Activated CD4-positive, alpha-beta memory T cell treated with anti-CD3 and anti-CD28 coated beads, Interleukin-2, amount 10 ng/mL, durations not matched to agents 7 days and 5 days (primary cell): Measurements from ENCODE around the gene PAX6. TPM values are rescaled to one million over a fixed set of nuclear protein-coding genes. Genes with fewer than 3 reads are reported as not detected.
A peak's percentile ranks its signal among the peaks of the same experiment; 100 is the strongest.

Experiments
- CTCF ChIA-PET: fragments of 350-600 bp; sonication (Branson Sonifier 250); formaldehyde crosslinking; loops from one replicate; lab custom pipeline; 2021; ENCODE audit warnings: antibody characterized with exemption, inconsistent platforms; lab: Charles Lee
- POLR2A ChIA-PET: fragments of 350-600 bp; sonication (Branson Sonifier 250); formaldehyde crosslinking; loops from one replicate; lab custom pipeline; 2021; ENCODE audit warnings: antibody characterized with exemption; lab: Charles Lee
- DNase-seq: peaks from one replicate; pipeline ENCODE4 v3.0.0-alpha.2; 2020
- H3K27ac Mint-ChIP-seq: one replicate; pipeline ENCODE4 v1.8.0; 2021; ENCODE audit warnings: mild to moderate bottlenecking, mixed read lengths
- H3K27me3 Mint-ChIP-seq: one replicate; pipeline ENCODE4 v1.8.0; 2021; ENCODE audit warnings: mixed read lengths
- H3K36me3 Mint-ChIP-seq: one replicate; pipeline ENCODE4 v1.8.0; 2021; ENCODE audit warnings: low read depth, mixed read lengths
- H3K4me1 Mint-ChIP-seq: one replicate; pipeline ENCODE4 v1.8.0; 2021; ENCODE audit warnings: mixed read lengths
- H3K4me3 Mint-ChIP-seq: one replicate; pipeline ENCODE4 v1.8.0; 2021; ENCODE audit warnings: mild to moderate bottlenecking, mixed read lengths
- H3K9me3 Mint-ChIP-seq: one replicate; pipeline ENCODE4 v1.8.0; 2021; ENCODE audit warnings: mixed read lengths
- total RNA-seq, 2 experiments: library from RNA; stranded (reverse); gene quantifications; one replicate each; pipeline ENCODE4 v1.2.3, GENCODE V29; 2021

PAX6 gene
- total RNA-seq, result not detected

DNA sequence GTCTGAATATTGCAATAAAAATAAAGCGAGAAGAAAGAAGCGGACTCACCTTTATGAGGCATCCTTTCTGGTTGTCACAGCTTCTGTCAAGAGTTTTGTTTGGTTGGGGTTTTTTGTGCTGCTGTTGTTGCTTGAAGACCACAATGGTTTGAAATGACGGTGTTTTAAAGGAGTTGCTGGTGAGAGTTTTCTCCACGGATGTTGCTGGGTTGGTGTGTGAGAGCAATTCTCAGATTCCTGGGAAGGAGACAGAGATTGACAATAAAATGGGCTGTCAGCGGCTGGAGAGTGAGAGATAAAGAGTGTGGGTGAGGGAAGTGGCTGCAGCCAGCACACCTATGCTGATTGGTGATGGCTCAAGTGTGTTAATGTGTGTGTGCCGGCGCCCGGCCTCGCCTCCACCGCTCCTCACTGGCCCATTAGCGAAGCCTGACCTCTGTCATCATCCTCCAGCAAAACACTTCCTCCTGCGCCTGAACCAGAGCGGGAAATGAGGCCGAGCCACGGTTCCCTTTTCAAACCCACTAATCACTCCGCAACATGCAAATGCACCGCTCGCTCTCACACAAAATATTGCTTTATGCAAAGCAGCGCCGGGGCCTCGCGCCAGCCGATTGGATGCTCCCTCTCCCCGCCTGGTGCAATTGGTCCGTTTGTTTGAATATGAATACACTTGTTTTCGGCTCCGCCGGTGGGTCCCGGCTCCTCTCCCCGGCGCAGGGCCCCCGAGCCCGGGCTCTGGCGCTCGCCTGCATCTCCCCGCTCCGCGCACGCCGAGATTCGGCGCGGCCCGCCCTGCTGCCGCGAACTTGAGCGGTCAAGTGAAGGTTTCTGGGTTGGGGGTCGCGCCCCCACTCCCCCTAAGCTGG lies at the start of gene PAX6:
Gene PAX6, minus strand, starts transcription at position 544 of the 869 bp plus-strand sequence. CDS start 4,911 bp downstream, outside the sequence.
- Mint-ChIP-seq H3K4me3 (peak within 1 kb of the TSS; percentile 58), H3K27me3 (peaks cover 80% of the 10 kb centered on the region), H3K4me1 (peaks cover 35% of the 10 kb centered on the region), H3K36me3 (peaks cover 15% of the 10 kb centered on the region), H3K9me3 (no peaks in the 10 kb centered on the region), H3K27ac (peak within 1 kb of the TSS; percentile 67)
- peak; percentile 40 for DNase-seq
- ChIA-PET POLR2A (no interaction called here), CTCF (no interaction called here)

DNA sequence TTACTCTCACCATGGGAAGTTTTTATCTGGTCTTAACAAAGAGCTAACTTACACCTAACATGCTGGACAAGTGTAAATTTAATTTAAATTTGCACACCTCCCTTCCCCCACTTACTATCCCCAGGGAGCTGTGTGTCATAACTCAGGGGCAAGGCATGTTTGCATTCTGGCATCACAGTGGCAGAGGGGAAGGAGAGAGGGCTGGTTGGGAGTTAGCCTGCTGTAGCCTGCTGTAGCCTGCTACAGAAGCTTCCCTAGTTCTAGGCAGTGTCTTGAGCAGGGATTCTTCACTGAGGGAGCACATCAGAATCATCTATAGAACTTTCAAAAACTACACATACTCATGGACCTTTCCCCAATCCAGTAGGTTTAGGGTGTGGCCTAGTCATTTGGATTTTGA lies 49.3 kb upstream of the PAX6 start:
- H3K36me3 Mint-ChIP-seq, result no peaks in the 10 kb centered on the region
- no peak overlapping the region for H3K4me3 Mint-ChIP-seq
- no peaks in the 10 kb centered on the region for H3K9me3 Mint-ChIP-seq
- POLR2A ChIA-PET, result no interaction called here
- H3K27me3 Mint-ChIP-seq, result peaks cover 18% of the 10 kb centered on the region
- CTCF ChIA-PET, result no interaction called here
- no peaks in the 10 kb centered on the region for H3K4me1 Mint-ChIP-seq
- no peak overlapping the region for H3K27ac Mint-ChIP-seq
- no peak for DNase-seq

GRCh38 chr11:31856248-31856647 lies 45.1 kb upstream of the PAX6 start:
- ChIA-PET CTCF (no interaction called here), POLR2A (no interaction called here)
- H3K36me3 Mint-ChIP-seq, result no peaks in the 10 kb centered on the region
- H3K4me3 Mint-ChIP-seq, result no peak overlapping the region
- no peak overlapping the region for H3K27ac Mint-ChIP-seq
- no peaks in the 10 kb centered on the region for H3K4me1 Mint-ChIP-seq
- no peaks in the 10 kb centered on the region for H3K9me3 Mint-ChIP-seq
- peaks cover 15% of the 10 kb centered on the region for H3K27me3 Mint-ChIP-seq
- DNase-seq, result no peak

DNA sequence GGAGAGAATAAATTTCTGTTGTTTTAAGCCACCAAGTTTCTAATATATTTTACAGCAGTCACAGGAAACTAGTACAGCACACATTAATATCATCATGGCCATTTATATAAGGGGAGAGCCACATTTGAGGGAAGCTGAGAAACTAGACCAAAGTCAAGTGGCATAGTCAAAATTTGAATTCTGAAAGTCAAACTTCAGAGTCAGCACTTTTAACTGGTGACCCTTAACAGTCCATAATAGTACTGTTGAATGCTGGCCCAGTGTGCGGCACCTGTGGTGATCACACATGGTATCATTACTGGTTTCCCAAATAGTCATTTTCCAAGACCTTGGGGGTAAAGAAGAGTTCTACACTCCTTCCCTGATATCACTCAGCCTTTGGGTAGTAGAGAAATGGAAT lies 44.3 kb upstream of the PAX6 start:
- H3K36me3 Mint-ChIP-seq, result no peaks in the 10 kb centered on the region
- no peak for DNase-seq
- no peaks in the 10 kb centered on the region for H3K4me1 Mint-ChIP-seq
- ChIA-PET POLR2A (no interaction called here), CTCF (no interaction called here)
- no peak overlapping the region for H3K4me3 Mint-ChIP-seq
- H3K27ac Mint-ChIP-seq, result no peak overlapping the region
- H3K27me3 Mint-ChIP-seq, result peaks cover 11% of the 10 kb centered on the region
- H3K9me3 Mint-ChIP-seq, result no peaks in the 10 kb centered on the region

GRCh38 chr11:31850365-31850764 lies 39.2 kb upstream of the PAX6 start:
- Mint-ChIP-seq H3K4me1 (no peaks in the 10 kb centered on the region), H3K9me3 (no peaks in the 10 kb centered on the region)
- CTCF ChIA-PET, result no interaction called here

DNA sequence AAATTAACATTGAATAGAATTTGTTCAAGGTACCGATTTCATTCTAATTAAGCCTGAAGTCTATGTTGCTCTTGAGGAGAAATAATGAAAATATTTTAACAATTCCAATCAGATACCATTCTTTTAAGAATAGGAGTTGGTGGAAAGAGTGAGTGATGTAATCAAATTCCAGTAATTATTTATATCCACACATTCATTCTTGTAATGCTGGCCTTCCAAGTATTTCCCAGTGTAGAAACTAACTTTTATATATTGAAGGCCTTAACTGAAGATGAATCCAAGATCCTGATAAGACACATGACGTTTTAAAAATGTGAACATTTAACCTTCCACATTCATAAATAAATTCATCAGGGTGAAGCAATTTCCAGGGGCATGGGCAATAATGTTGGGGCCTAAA lies 36.6 kb upstream of the PAX6 start:
- H3K9me3 Mint-ChIP-seq, result no peaks in the 10 kb centered on the region
- ChIA-PET CTCF (no interaction called here), POLR2A (no interaction called here)
- no peak for DNase-seq
- H3K4me1 Mint-ChIP-seq, result no peaks in the 10 kb centered on the region
- H3K27ac Mint-ChIP-seq, result no peak overlapping the region
- H3K4me3 Mint-ChIP-seq, result no peak overlapping the region
- peaks cover 22% of the 10 kb centered on the region for H3K27me3 Mint-ChIP-seq
- no peaks in the 10 kb centered on the region for H3K36me3 Mint-ChIP-seq

More at GRCh38 chr11:31850365-31850764, 39.2 kb upstream of the PAX6 start:
- H3K4me3 Mint-ChIP-seq, result no peak overlapping the region
- H3K36me3 Mint-ChIP-seq, result no peaks in the 10 kb centered on the region
- POLR2A ChIA-PET, result no interaction called here
- H3K27ac Mint-ChIP-seq, result no peak overlapping the region
- no peak for DNase-seq
- H3K27me3 Mint-ChIP-seq, result peaks cover 14% of the 10 kb centered on the region

GRCh38 chr11:31845331-31845730 lies 34.2 kb upstream of the PAX6 start:
- ChIA-PET CTCF (no interaction called here), POLR2A (no interaction called here)
- H3K27ac Mint-ChIP-seq, result no peak overlapping the region
- no peaks in the 10 kb centered on the region for H3K9me3 Mint-ChIP-seq
- H3K36me3 Mint-ChIP-seq, result no peaks in the 10 kb centered on the region
- H3K4me1 Mint-ChIP-seq, result no peaks in the 10 kb centered on the region
- peaks cover 24% of the 10 kb centered on the region for H3K27me3 Mint-ChIP-seq
- no peak for DNase-seq
- H3K4me3 Mint-ChIP-seq, result no peak overlapping the region

DNA sequence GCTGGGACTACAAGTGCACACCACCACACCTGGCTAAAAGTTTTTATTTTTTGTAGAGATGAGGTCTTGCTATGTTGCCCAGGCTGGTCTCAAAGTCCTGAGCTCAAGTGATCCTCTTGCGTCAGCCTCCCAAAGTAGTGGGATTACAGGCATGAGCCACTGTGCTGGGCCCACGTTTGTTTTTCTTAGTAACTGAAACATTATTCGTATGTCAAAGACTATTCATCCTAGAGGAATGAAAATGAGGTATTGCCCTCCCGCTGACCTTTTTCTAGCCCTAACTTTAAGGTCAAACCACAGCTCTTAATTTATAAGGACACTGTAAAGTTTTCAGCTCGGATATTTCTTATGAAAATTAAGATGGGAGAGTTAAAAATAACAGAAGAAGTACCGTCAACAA lies 33.2 kb upstream of the PAX6 start:
- ChIA-PET POLR2A (no interaction called here), CTCF (no interaction called here)
- Mint-ChIP-seq H3K9me3 (no peaks in the 10 kb centered on the region), H3K27ac (no peak overlapping the region), H3K4me1 (no peaks in the 10 kb centered on the region), H3K36me3 (no peaks in the 10 kb centered on the region), H3K4me3 (no peak overlapping the region), H3K27me3 (peaks cover 29% of the 10 kb centered on the region)
- no peak for DNase-seq

GRCh38 chr11:31841435-31841834 lies 30.3 kb upstream of the PAX6 start:
- no peaks in the 10 kb centered on the region for H3K9me3 Mint-ChIP-seq
- CTCF ChIA-PET, result no interaction called here

GRCh38 chr11:31834237-31834636 lies 23.1 kb upstream of the PAX6 start:
- DNase-seq, result no peak
- Mint-ChIP-seq H3K4me1 (no peaks in the 10 kb centered on the region), H3K27ac (no peak overlapping the region), H3K9me3 (no peaks in the 10 kb centered on the region), H3K36me3 (no peaks in the 10 kb centered on the region), H3K4me3 (no peak overlapping the region), H3K27me3 (peaks cover 24% of the 10 kb centered on the region)
- POLR2A ChIA-PET, result no interaction called here
- CTCF ChIA-PET, result no interaction called here

More at GRCh38 chr11:31841435-31841834, 30.3 kb upstream of the PAX6 start:
- POLR2A ChIA-PET, result no interaction called here
- Mint-ChIP-seq H3K4me3 (no peak overlapping the region), H3K27me3 (peaks cover 25% of the 10 kb centered on the region), H3K27ac (no peak overlapping the region), H3K4me1 (no peaks in the 10 kb centered on the region), H3K36me3 (no peaks in the 10 kb centered on the region)
- no peak for DNase-seq

- POLR2A ChIA-PET, result no interaction called here
- DNase-seq, result no peak
These were observed 19.3 kb upstream of the PAX6 start for GRCh38 chr11:31830406-31830805.

GRCh38 chr11:31828217-31828616 lies 17.1 kb upstream of the PAX6 start:
- Mint-ChIP-seq H3K27me3 (peaks cover 67% of the 10 kb centered on the region), H3K27ac (no peak overlapping the region), H3K36me3 (peaks cover 10% of the 10 kb centered on the region), H3K9me3 (no peaks in the 10 kb centered on the region), H3K4me3 (no peak overlapping the region), H3K4me1 (peaks cover 12% of the 10 kb centered on the region)
- POLR2A ChIA-PET, result no interaction called here
- DNase-seq, result no peak
- CTCF ChIA-PET, result no interaction called here

More at GRCh38 chr11:31830406-31830805, 19.3 kb upstream of the PAX6 start:
- Mint-ChIP-seq H3K36me3 (peaks cover 5% of the 10 kb centered on the region), H3K9me3 (no peaks in the 10 kb centered on the region), H3K27ac (no peak overlapping the region), H3K4me1 (peaks cover 12% of the 10 kb centered on the region), H3K27me3 (peaks cover 50% of the 10 kb centered on the region), H3K4me3 (no peak overlapping the region)
- CTCF ChIA-PET, result no interaction called here

- no peak for DNase-seq
- Mint-ChIP-seq H3K9me3 (no peaks in the 10 kb centered on the region), H3K4me3 (peak overlapping the region; percentile 8), H3K4me1 (peaks cover 12% of the 10 kb centered on the region), H3K36me3 (peaks cover 10% of the 10 kb centered on the region), H3K27me3 (peaks cover 73% of the 10 kb centered on the region), H3K27ac (no peak overlapping the region)
- CTCF ChIA-PET, result no interaction called here
- POLR2A ChIA-PET, result no interaction called here
These were observed 16.5 kb upstream of the PAX6 start for GRCh38 chr11:31827455-31828206.
